ENCODE data around the gene WDR13. TPM values are rescaled to one million over a fixed set of nuclear protein-coding genes. Genes with fewer than 3 reads are reported as not detected.
A peak's percentile ranks its signal among the peaks of the same experiment; 100 is the strongest.

The WDR13 gene
- total and polyA plus RNA-seq, 5 donors from 2014 or later, result 33.4 to 53.7 (median 45.8) TPM

DNA sequence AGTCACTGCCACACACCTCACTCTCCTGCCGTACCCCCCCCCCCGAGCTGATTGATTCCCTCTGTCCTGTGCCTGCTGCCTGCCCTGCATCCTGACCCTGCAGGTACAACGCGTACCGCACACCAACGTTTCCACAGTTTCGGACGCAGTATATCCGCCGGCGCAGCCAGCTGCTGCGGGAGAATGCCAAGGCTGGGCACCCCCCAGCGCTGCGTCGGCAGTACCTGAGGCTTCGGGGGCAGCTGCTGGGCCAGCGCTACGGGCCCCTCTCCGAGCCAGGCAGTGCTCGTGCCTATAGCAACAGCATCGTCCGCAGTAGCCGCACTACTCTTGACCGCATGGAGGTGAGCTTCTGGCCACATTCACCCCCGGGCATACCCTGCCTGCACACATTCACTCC, 1.3 kb downstream of the WDR13 start:
- H3K27me3 Mint-ChIP-seq, result no peaks in the 10 kb centered on the region
- H3K4me3 Mint-ChIP-seq, result peak overlapping the region; percentile 58 to 98 (median 97)
- no peaks in the 10 kb centered on the region for H3K9me3 Mint-ChIP-seq
- H3K27ac Mint-ChIP-seq, result peak overlapping the region in 2 of 3 donors; percentile 100
- H3K4me3 ChIP-seq (ENCODE audit: low read depth, low read length), result no peak overlapping the region
- no peaks in the 10 kb centered on the region for H3K4me1 ChIP-seq (ENCODE audit: control insufficient read depth, insufficient read depth, low read length, poor library complexity, severe bottlenecking)
- peak overlapping the region; percentile 97 for H3K27ac ChIP-seq (ENCODE audit: insufficient read depth, low read length, poor library complexity, severe bottlenecking)
- peaks cover 0 to 16% (median 7%) of the 10 kb centered on the region in 4 donors for H3K4me1 Mint-ChIP-seq
- no peaks in the 10 kb centered on the region for H3K9me3 ChIP-seq (ENCODE audit: control insufficient read depth in 2 of 2, low read length in 2 of 2)
- ATAC-seq (ENCODE audit: low read depth in 2 of 2), result no peak
- no peaks in the 10 kb centered on the region for H3K36me3 Mint-ChIP-seq
- no peak for DNase-seq
- no peaks in the 10 kb centered on the region for H3K36me3 ChIP-seq (ENCODE audit: control insufficient read depth, insufficient read depth, low read length)
- H3K27me3 ChIP-seq (ENCODE audit: control insufficient read depth, insufficient read depth, low read length), result no peaks in the 10 kb centered on the region

DNA sequence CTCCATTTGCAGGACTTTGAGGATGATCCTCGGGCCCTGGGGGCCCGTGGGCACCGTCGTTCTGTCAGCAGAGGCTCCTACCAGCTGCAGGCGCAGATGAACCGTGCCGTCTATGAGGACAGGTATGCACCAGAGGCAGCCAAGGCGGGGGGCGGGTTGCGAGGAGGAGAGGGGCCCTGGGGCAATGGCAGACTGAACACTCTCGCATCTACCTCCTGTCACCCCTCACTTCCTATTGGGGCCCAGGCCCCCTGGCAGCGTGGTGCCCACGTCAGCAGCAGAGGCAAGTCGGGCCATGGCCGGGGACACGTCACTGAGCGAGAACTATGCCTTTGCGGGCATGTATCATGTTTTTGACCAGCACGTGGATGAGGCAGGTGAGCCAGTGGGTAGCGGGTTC, 2.0 kb downstream of the WDR13 start:
- Mint-ChIP-seq H3K4me3 (no peak overlapping the region), H3K36me3 (no peaks in the 10 kb centered on the region), H3K27me3 (no peaks in the 10 kb centered on the region), H3K9me3 (no peaks in the 10 kb centered on the region), H3K27ac (no peak overlapping the region), H3K4me1 (peaks cover 0 to 16% (median 7%) of the 10 kb centered on the region in 4 donors)
- Histone ChIP-seq H3K36me3 (ENCODE audit: control insufficient read depth, insufficient read depth, low read length) (no peaks in the 10 kb centered on the region), H3K4me1 (ENCODE audit: control insufficient read depth, insufficient read depth, low read length, poor library complexity, severe bottlenecking) (no peaks in the 10 kb centered on the region), H3K27me3 (ENCODE audit: control insufficient read depth, insufficient read depth, low read length) (no peaks in the 10 kb centered on the region), H3K4me3 (ENCODE audit: low read depth, low read length) (no peak overlapping the region), H3K9me3 (ENCODE audit: control insufficient read depth in 2 of 2, low read length in 2 of 2) (no peaks in the 10 kb centered on the region), H3K27ac (ENCODE audit: insufficient read depth, low read length, poor library complexity, severe bottlenecking) (no peak overlapping the region)
- ATAC-seq (ENCODE audit: low read depth in 2 of 2), result no peak
- DNase-seq, result no peak

DNA sequence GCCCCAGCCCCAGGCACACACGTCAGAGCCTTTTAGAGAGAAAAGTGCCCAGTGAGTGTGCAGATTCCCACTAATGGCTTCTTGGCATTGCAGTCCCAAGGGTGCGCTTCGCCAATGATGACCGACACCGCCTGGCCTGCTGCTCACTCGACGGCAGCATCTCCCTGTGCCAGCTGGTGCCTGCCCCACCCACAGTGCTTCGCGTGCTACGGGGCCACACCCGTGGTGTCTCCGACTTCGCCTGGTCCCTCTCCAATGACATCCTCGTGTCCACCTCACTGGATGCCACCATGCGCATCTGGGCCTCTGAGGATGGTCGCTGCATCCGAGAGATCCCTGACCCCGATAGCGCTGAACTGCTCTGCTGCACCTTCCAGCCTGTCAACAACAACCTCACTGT, 2.9 kb downstream of the WDR13 start:
- no peaks in the 10 kb centered on the region for H3K9me3 ChIP-seq (ENCODE audit: control insufficient read depth in 2 of 2, low read length in 2 of 2)
- H3K27me3 Mint-ChIP-seq, result no peaks in the 10 kb centered on the region
- no peak overlapping the region for H3K4me3 ChIP-seq (ENCODE audit: low read depth, low read length)
- H3K4me1 Mint-ChIP-seq, result peaks cover 0 to 16% (median 7%) of the 10 kb centered on the region in 4 donors
- peaks cover 1% of the 10 kb centered on the region for H3K36me3 Mint-ChIP-seq
- H3K27me3 ChIP-seq (ENCODE audit: control insufficient read depth, insufficient read depth, low read length), result no peaks in the 10 kb centered on the region
- H3K27ac Mint-ChIP-seq, result no peak overlapping the region
- no peaks in the 10 kb centered on the region for H3K4me1 ChIP-seq (ENCODE audit: control insufficient read depth, insufficient read depth, low read length, poor library complexity, severe bottlenecking)
- no peaks in the 10 kb centered on the region for H3K9me3 Mint-ChIP-seq
- no peak for DNase-seq
- H3K27ac ChIP-seq (ENCODE audit: insufficient read depth, low read length, poor library complexity, severe bottlenecking), result no peak overlapping the region
- H3K4me3 Mint-ChIP-seq, result peak overlapping the region in 1 of 4 donors; percentile 68
- no peaks in the 10 kb centered on the region for H3K36me3 ChIP-seq (ENCODE audit: control insufficient read depth, insufficient read depth, low read length)
- no peak for ATAC-seq (ENCODE audit: low read depth in 2 of 2)

DNA sequence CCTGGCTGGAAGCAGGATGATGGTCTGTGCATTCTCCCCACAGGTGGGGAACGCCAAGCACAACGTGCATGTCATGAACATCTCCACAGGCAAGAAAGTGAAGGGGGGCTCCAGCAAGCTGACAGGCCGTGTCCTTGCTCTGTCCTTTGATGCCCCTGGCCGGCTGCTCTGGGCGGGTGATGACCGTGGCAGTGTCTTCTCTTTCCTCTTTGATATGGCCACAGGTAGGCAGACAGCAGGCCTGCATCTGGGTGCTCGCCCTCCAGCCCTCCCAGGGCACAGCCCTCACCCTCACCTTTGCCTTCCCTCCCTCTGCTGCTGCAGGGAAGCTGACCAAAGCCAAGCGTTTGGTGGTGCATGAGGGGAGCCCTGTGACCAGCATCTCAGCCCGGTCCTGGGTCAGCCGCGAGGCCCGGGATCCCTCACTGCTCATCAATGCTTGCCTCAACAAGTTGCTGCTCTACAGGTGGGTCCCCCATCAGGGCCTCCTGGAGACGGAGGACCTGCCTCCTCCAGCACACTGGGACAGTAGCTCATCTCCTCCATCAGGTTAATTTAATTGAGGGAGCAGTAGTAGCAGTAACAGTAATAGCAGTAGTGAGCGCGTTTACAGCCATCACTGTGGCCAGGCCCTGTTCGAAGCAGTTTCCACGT, 4.6 kb downstream of the WDR13 start:
- H3K27ac ChIP-seq (ENCODE audit: insufficient read depth, low read length, poor library complexity, severe bottlenecking), result no peak overlapping the region
- no peaks in the 10 kb centered on the region for H3K27me3 ChIP-seq (ENCODE audit: control insufficient read depth, insufficient read depth, low read length)
- no peak overlapping the region for H3K27ac Mint-ChIP-seq
- H3K4me3 ChIP-seq (ENCODE audit: low read depth, low read length), result no peak overlapping the region
- H3K4me1 ChIP-seq (ENCODE audit: control insufficient read depth, insufficient read depth, low read length, poor library complexity, severe bottlenecking), result no peaks in the 10 kb centered on the region
- peaks cover 3% of the 10 kb centered on the region for H3K36me3 Mint-ChIP-seq
- peaks cover 0 to 16% (median 7%) of the 10 kb centered on the region in 4 donors for H3K4me1 Mint-ChIP-seq
- H3K27me3 Mint-ChIP-seq, result no peaks in the 10 kb centered on the region
- ATAC-seq (ENCODE audit: low read depth in 2 of 2) (no peak), DNase-seq (no peak)
- H3K36me3 ChIP-seq (ENCODE audit: control insufficient read depth, insufficient read depth, low read length), result no peaks in the 10 kb centered on the region
- H3K9me3 Mint-ChIP-seq, result no peaks in the 10 kb centered on the region
- no peaks in the 10 kb centered on the region for H3K9me3 ChIP-seq (ENCODE audit: control insufficient read depth in 2 of 2, low read length in 2 of 2)
- no peak overlapping the region for H3K4me3 Mint-ChIP-seq

DNA sequence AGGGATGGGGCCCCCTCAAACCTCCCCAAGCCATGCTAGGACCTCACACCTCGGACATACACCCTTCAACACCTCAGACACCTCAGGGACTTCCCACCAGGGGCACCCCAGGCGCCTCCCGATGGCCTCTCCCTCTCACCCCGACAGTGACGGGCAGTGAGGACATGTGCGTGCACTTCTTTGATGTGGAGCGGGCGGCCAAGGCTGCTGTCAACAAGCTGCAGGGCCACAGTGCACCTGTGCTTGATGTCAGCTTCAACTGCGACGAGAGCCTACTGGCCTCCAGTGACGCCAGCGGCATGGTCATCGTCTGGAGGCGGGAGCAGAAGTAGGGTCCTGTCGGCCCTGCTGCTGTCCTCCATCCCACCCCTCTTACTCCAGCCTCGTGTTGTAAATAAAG, 7.4 kb downstream of the WDR13 start:
- Histone ChIP-seq H3K9me3 (ENCODE audit: control insufficient read depth in 2 of 2, low read length in 2 of 2) (no peaks in the 10 kb centered on the region), H3K4me3 (ENCODE audit: low read depth, low read length) (no peak overlapping the region), H3K36me3 (ENCODE audit: control insufficient read depth, insufficient read depth, low read length) (no peaks in the 10 kb centered on the region), H3K4me1 (ENCODE audit: control insufficient read depth, insufficient read depth, low read length, poor library complexity, severe bottlenecking) (no peaks in the 10 kb centered on the region), H3K27ac (ENCODE audit: insufficient read depth, low read length, poor library complexity, severe bottlenecking) (no peak overlapping the region), H3K27me3 (ENCODE audit: control insufficient read depth, insufficient read depth, low read length) (no peaks in the 10 kb centered on the region)
- Mint-ChIP-seq H3K27ac (no peak overlapping the region), H3K27me3 (no peaks in the 10 kb centered on the region), H3K36me3 (peaks cover 3% of the 10 kb centered on the region), H3K4me1 (no peaks in the 10 kb centered on the region), H3K9me3 (no peaks in the 10 kb centered on the region), H3K4me3 (no peak overlapping the region)
- ATAC-seq (ENCODE audit: low read depth in 2 of 2) (no peak), DNase-seq (no peak)

DNA sequence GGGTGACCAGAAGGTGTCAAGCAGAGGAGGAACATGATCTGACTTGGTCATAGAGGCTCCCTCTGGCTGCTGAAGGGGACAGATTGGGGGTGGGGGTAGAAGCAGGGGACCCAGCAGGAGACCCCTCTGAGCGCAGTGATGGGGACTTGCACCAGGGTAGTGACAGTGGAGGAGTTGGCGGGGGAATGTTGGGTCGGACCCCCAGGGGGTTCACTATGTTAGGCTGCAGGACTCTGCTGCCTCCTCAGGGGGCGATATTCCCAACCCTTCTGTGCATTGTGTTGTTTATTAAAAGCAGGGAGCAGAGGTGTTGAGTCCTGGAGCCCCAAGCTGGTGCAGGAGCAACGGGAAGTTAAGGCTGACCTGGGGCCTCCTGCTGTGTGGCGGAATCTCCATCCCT, 8.8 kb downstream of the WDR13 start:
- Mint-ChIP-seq H3K27me3 (no peaks in the 10 kb centered on the region), H3K4me3 (no peak overlapping the region), H3K4me1 (no peaks in the 10 kb centered on the region), H3K36me3 (peaks cover 3% of the 10 kb centered on the region), H3K27ac (no peak overlapping the region), H3K9me3 (no peaks in the 10 kb centered on the region)
- Histone ChIP-seq H3K4me1 (ENCODE audit: control insufficient read depth, insufficient read depth, low read length, poor library complexity, severe bottlenecking) (no peaks in the 10 kb centered on the region), H3K9me3 (ENCODE audit: control insufficient read depth in 2 of 2, low read length in 2 of 2) (no peaks in the 10 kb centered on the region), H3K4me3 (ENCODE audit: low read depth, low read length) (no peak overlapping the region), H3K27me3 (ENCODE audit: control insufficient read depth, insufficient read depth, low read length) (no peaks in the 10 kb centered on the region), H3K36me3 (ENCODE audit: control insufficient read depth, insufficient read depth, low read length) (no peaks in the 10 kb centered on the region), H3K27ac (ENCODE audit: insufficient read depth, low read length, poor library complexity, severe bottlenecking) (no peak overlapping the region)
- DNase-seq (no peak), ATAC-seq (ENCODE audit: low read depth in 2 of 2) (no peak)

DNA sequence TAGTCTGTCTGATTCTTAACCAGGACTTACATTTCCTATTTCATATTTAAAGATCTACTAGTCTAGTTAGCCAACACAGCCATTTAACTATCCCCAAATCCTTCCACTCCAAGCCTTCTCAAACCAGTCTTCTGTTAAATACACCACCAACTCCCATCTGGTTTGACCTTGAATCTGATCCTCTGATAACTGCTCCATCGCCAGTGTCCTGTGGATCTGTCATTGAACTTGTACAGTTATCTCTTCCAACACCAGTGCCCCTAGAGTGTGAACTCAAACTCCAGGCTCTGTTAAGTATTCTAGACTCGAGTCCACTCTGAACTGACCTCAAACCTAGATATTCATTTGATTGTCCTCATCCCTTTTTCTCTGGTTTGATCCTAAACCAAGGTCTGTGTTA, 14.4 kb downstream of the WDR13 start:
- H3K36me3 Mint-ChIP-seq, result no peaks in the 10 kb centered on the region
- DNase-seq (no peak), ATAC-seq (ENCODE audit: low read depth in 2 of 2) (no peak)
- Histone ChIP-seq H3K9me3 (ENCODE audit: control insufficient read depth in 2 of 2, low read length in 2 of 2) (no peaks in the 10 kb centered on the region), H3K4me1 (ENCODE audit: control insufficient read depth, insufficient read depth, low read length, poor library complexity, severe bottlenecking) (no peaks in the 10 kb centered on the region), H3K27ac (ENCODE audit: insufficient read depth, low read length, poor library complexity, severe bottlenecking) (no peak overlapping the region), H3K27me3 (ENCODE audit: control insufficient read depth, insufficient read depth, low read length) (no peaks in the 10 kb centered on the region), H3K4me3 (ENCODE audit: low read depth, low read length) (no peak overlapping the region), H3K36me3 (ENCODE audit: control insufficient read depth, insufficient read depth, low read length) (no peaks in the 10 kb centered on the region)
- H3K9me3 Mint-ChIP-seq, result no peaks in the 10 kb centered on the region
- peak overlapping the region in 1 of 3 donors; percentile 67 for H3K27ac Mint-ChIP-seq
- H3K27me3 Mint-ChIP-seq, result no peaks in the 10 kb centered on the region
- H3K4me3 Mint-ChIP-seq, result no peak overlapping the region
- H3K4me1 Mint-ChIP-seq, result no peaks in the 10 kb centered on the region

DNA sequence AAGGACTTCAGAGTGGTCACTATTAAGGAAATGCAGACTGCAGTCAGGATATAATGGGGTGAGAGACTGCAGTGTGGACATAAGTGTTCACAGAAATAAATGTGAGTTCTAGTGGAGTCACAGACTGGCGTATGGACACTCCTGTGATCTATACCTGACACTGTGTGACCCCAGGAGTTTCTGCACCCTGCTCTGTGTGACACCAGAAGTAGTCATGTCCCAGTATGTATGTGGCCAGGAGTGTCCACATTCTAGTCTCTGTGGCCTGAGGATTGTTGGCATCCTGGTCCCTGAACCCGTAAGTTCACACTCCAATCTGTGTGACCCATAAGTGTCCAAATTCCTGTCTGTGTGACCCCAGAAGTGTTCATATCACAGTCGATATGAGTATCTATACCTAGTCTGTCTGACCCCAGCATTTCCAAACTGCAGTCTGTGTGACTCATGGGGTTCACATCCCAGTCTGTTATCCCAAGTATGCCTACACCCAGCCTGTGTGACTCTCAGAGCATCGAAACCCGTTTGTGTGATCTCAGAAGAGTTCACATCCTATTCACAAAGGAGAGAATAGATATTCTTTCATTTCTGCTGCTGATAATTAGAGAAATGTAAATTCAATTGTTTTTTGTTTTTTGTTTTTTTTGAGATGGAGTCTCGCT, 16.3 kb downstream of the WDR13 start:
- H3K36me3 Mint-ChIP-seq, result no peaks in the 10 kb centered on the region
- Histone ChIP-seq H3K27ac (ENCODE audit: insufficient read depth, low read length, poor library complexity, severe bottlenecking) (no peak overlapping the region), H3K27me3 (ENCODE audit: control insufficient read depth, insufficient read depth, low read length) (no peaks in the 10 kb centered on the region), H3K4me1 (ENCODE audit: control insufficient read depth, insufficient read depth, low read length, poor library complexity, severe bottlenecking) (no peaks in the 10 kb centered on the region), H3K9me3 (ENCODE audit: control insufficient read depth in 2 of 2, low read length in 2 of 2) (no peaks in the 10 kb centered on the region), H3K4me3 (ENCODE audit: low read depth, low read length) (no peak overlapping the region), H3K36me3 (ENCODE audit: control insufficient read depth, insufficient read depth, low read length) (no peaks in the 10 kb centered on the region)
- no peak overlapping the region for H3K4me3 Mint-ChIP-seq
- ATAC-seq (ENCODE audit: low read depth in 2 of 2) (no peak), DNase-seq (no peak)
- no peaks in the 10 kb centered on the region for H3K4me1 Mint-ChIP-seq
- H3K27me3 Mint-ChIP-seq, result no peaks in the 10 kb centered on the region
- H3K9me3 Mint-ChIP-seq, result no peaks in the 10 kb centered on the region
- no peak overlapping the region for H3K27ac Mint-ChIP-seq

All from CD4-positive, CD25-positive, alpha-beta regulatory T cell (primary cell).